Measurements from ENCODE around the gene STIMATE. TPM values are rescaled to one million over a fixed set of nuclear protein-coding genes. Genes with fewer than 3 reads are reported as not detected.

Gene STIMATE
- total RNA-seq, 6 experiments from 2014 or later: 18.4 to 25.6 (median 21.7) TPM

GRCh38 chr3:52877085-52877484 is 20.3 kb downstream of the STIMATE start:
- no peak overlapping the region for H3K27ac Mint-ChIP-seq
- H3K4me3 Mint-ChIP-seq: no peak overlapping the region
- peaks cover 13% of the 10 kb centered on the region for H3K4me1 Mint-ChIP-seq (ENCODE audit: low read depth)
- TF ChIP-seq CTCF (IDR thresholded peaks at IDR 0.05): no peak
- H3K27me3 Mint-ChIP-seq (ENCODE audit: insufficient read depth): no peaks in the 10 kb centered on the region
- no peak for DNase-seq
- H3K9me3 Mint-ChIP-seq: no peaks in the 10 kb centered on the region
- peaks cover 6% of the 10 kb centered on the region; the same call in 1 of the 2 replicates for H3K36me3 Mint-ChIP-seq (ENCODE audit: low read depth)

- peaks cover 9% of the 10 kb centered on the region for H3K4me1 Mint-ChIP-seq (ENCODE audit: low read depth)
- H3K27me3 Mint-ChIP-seq (ENCODE audit: insufficient read depth): no peaks in the 10 kb centered on the region
- peaks cover under 1% of the 10 kb centered on the region; the same call in 1 of the 2 replicates for H3K36me3 Mint-ChIP-seq (ENCODE audit: low read depth)
- DNase-seq: no peak
- H3K9me3 Mint-ChIP-seq: no peaks in the 10 kb centered on the region
- TF ChIP-seq CTCF (IDR thresholded peaks at IDR 0.05): no peak
- no peak overlapping the region for H3K27ac Mint-ChIP-seq
- no peak overlapping the region for H3K4me3 Mint-ChIP-seq
Measured at GRCh38 chr3:52874864-52875587, 22.3 kb downstream of the STIMATE start.

GRCh38 chr3:52874160-52874701 is 23.1 kb downstream of the STIMATE start:
- no peak for DNase-seq
- Mint-ChIP-seq H3K27me3 (ENCODE audit: insufficient read depth) (no peaks in the 10 kb centered on the region), H3K4me3 (no peak overlapping the region), H3K4me1 (ENCODE audit: low read depth) (peaks cover 9% of the 10 kb centered on the region), H3K9me3 (no peaks in the 10 kb centered on the region), H3K27ac (no peak overlapping the region), H3K36me3 (ENCODE audit: low read depth) (no peaks in the 10 kb centered on the region)
- TF ChIP-seq CTCF (IDR thresholded peaks at IDR 0.05): no peak; the same call in 1 of the 2 replicates

GRCh38 chr3:52873433-52874159 is 23.8 kb downstream of the STIMATE start:
- Mint-ChIP-seq H3K4me1 (ENCODE audit: low read depth) (peaks cover 9% of the 10 kb centered on the region), H3K9me3 (no peaks in the 10 kb centered on the region), H3K27me3 (ENCODE audit: insufficient read depth) (no peaks in the 10 kb centered on the region), H3K27ac (no peak overlapping the region), H3K36me3 (ENCODE audit: low read depth) (no peaks in the 10 kb centered on the region), H3K4me3 (no peak overlapping the region)
- no peak for TF ChIP-seq CTCF (IDR thresholded peaks at IDR 0.05)
- DNase-seq: no peak

GRCh38 chr3:52872245-52872644 is 25.1 kb downstream of the STIMATE start:
- no peaks in the 10 kb centered on the region for H3K9me3 Mint-ChIP-seq
- TF ChIP-seq CTCF (IDR thresholded peaks at IDR 0.05): no peak
- no peak overlapping the region for H3K27ac Mint-ChIP-seq
- no peaks in the 10 kb centered on the region for H3K27me3 Mint-ChIP-seq (ENCODE audit: insufficient read depth)
- no peaks in the 10 kb centered on the region for H3K36me3 Mint-ChIP-seq (ENCODE audit: low read depth)
- DNase-seq: no peak
- H3K4me1 Mint-ChIP-seq (ENCODE audit: low read depth): peaks cover 9% of the 10 kb centered on the region
- H3K4me3 Mint-ChIP-seq: no peak overlapping the region
